ENCODE results near the gene RTN1.

- no peak for TF ChIP-seq GATA3 (IDR thresholded peaks at IDR 0.05; ENCODE audit: low read depth, low read length)
- no peak for TF ChIP-seq GATA2 (IDR thresholded peaks at IDR 0.05; ENCODE audit: low read depth, low read length)
These were observed 278.8 kb downstream of the RTN1 start for GRCh38 chr14:59591641-59592370.
